NCI-H2196 (cell line): Measurements from ENCODE around the gene DCTN2.
"Not testable (repeated sequence)": the region's sequence is repeated elsewhere in the genome, so short reads cannot be mapped to it uniquely, and the experiment has no call there.

Experiments
- DNase-seq: peaks from one replicate; lab custom pipeline; 2025; ENCODE audit not compliant: unreplicated experiment; lab: John Stamatoyannopoulos, UW

Gene DCTN2

GRCh38 chr12:57528831-57529555, 18.0 kb downstream of the DCTN2 start:
- DNase-seq = no peak

DNA sequence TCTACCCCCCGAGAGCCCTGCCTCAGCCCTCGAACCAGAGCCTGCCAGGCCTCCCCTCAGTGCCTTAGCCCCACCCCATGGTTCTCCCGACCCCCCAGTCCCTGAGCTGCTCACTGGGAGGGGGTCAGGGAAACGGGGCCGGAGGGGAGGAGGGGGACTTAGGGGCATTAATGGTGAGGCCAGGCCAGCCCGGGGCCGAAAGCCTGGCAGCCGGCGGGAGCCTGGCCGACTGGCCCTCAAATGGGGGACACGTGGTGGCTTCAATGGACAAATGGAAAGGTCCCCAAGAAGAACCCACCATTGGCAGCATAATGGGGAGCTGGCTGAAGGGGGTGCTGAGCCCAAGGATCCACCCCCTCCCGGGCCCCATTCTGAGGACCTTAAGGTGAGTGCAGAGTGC, 18.8 kb downstream of the DCTN2 start:
- DNase-seq = no peak

DNA sequence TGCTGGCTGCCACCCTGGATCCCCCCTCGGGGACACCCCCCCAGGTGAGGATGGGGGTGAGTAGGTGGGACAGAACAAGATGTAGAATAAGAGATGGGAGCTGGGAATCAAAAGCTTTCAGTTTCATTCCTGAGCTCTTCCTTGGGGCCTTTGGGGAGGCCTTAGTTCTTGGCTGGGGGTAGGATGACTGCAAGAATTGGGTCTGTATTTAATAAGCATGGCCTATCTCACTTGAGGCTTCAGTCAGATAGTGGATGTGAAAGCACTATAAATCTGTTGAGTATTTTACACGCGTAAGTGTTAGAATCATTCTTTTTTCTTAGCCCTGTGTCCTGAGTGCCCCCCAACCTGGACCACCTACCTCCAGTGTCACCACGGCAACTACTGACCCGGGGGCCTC, 19.8 kb downstream of the DCTN2 start:
- no peak for DNase-seq

GRCh38 chr12:57526477-57527126, 20.4 kb downstream of the DCTN2 start:
- DNase-seq = no peak

- DNase-seq = no peak
These were observed 21.2 kb downstream of the DCTN2 start for GRCh38 chr12:57525615-57526383.

DNA sequence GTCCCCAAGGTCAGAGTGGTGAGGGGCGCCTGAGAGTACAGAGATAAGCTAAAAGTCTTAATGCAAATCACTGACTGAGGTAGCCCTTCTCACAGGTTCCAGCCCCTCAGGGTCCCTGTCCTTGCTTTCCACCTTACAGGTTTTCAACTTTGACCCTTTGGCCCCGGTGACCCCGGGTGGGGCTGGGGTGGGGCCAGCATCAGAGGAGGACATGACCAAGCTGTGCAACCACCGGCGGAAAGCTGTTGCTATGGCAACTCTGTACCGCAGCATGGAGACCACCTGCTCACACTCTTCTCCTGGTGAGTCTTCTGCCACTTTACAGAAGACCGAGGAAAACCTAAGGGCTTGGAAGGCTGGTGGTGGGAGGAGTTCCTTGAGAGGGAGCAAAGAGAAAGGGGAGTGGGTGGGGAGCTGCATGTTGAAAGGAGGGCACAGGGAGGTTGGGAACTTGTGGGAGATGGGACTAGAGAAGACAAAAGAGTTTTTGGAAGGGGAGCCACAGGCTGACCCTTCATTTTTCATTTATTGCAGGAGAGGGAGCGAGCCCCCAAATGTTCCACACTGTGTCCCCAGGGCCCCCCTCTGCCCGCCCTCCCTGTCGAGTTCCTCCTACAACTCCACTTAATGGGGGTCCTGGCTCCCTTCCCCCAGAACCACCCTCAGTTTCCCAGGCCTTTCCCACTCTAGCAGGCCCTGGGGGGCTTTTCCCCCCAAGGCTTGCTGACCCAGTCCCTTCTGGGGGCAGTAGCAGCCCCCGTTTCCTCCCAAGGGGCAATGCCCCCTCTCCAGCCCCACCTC, 22.0 kb downstream of the DCTN2 start:
- no peak for DNase-seq

- no peak for DNase-seq
These were observed 23.0 kb downstream of the DCTN2 start for GRCh38 chr12:57523706-57524614.

DNA sequence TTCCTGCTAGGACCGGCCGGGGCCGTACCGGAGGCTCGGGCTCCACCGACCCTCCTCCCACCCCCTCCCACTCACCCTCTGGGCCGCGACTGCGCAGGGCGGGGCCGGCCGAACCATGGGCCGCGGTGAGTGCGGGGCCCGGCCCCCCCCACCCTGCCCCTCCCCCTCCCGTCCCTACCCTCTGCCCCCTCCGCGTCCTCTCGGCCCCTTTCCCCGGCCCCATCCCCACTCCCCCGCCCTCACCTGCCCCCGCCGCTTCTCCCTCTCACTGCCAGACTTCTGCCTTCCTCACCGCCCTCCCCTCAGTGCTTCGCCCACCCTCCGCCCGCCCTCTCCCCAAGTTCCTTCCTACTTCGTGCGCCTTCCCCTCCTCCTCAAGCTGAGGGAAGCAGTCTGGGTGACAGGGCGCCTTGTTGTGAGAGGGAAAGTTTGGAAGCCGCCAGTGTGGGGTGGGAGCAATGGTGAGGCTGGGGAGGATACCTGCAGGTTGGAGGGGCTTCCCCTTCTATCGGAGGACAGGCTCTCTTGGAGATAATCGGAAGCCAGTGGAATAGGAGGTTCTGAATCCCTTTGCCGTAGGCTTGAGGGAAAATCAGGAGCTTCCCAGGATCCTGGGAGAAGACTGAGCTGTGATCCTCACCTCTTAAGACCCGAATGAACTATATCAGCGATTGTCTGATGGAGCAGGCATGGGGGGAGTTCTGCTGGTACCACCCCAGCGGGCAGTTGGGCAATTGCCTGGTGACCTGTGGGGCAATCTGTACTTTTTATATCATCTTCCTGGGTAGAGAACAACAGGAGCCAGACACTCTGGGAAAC, 23.9 kb downstream of the DCTN2 start:
- DNase-seq = no peak

DNA sequence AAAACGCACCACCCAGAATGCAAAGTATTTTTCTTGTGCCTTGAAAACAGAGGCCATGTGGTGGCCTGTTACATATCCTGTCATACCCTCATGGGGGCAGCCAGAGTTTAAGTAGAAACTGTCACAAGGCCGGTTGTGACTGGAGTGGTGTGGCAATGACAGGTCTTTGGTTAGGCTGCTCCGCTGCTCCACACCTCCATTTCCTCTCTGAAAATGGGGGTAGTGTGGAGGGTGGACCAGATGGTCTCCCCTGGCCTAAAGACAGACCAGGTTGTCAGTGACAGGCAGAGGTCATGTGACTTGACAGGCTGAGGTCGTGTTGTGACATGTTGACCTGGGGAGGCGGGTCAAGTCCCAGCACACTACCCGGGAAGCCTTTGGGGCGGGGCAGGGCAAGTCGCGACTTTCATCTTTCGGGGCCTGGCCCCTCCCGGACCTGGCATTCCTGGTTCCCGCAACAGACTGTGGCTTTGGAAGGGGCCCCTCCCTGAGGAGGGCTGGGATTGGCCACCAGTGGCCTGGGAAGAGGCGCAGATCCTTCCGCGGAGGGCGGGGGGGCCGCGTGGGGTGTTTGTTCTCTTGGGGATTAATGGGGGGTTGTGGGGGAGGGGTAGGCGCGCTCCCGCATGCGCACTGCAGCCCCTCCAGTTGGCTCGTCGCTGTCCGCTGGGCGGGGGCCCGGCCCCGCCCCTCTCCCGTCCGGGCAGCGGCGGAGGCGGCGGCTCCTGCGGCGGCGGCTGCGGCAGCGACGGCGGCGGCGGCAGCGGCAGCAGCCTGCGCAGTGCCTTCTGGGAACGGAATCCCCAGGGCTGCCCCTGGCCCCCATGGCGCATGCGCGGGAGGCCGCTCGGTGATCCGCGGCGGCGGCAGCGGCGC, 24.7 kb downstream of the DCTN2 start, which contains the start of gene MBD6:
TSS of gene MBD6 (plus strand) at position 814 of the 876 bp plus-strand sequence. CDS start 1,480 bp downstream, outside the sequence.
- DNase-seq = peak; percentile 87

DNA sequence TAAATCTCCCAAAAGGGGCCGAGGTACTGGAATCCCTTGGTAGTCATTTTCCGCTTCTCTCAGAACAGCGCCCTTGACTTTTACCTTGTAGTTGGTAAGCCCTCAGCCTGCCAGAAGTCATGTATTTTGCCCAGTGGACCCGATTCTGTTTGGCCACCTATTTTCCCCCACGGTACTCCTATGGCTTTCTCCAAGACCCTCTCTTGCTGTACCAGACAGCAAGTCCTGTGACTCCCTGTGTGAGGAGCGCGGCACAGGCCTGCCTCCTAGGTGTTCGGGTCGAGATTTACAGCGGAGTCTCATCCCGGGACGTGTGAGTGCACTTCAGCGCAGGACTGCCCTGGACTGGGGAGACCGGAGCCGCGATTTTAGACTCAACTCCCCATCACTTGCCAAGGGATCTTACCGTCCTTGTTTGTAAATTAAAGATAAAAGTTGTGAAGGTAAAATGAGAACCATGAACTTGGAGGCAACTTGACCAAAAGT, 25.4 kb downstream of the DCTN2 start:
- no peak for DNase-seq

GRCh38 chr12:57520053-57520818, 26.8 kb downstream of the DCTN2 start, which contains the start of gene DDIT3:
TSS of gene DDIT3 (minus strand) at chr12:57520514. CDS start at chr12:57517406, 3,108 bp downstream.
- DNase-seq = peak; percentile 99

DNA sequence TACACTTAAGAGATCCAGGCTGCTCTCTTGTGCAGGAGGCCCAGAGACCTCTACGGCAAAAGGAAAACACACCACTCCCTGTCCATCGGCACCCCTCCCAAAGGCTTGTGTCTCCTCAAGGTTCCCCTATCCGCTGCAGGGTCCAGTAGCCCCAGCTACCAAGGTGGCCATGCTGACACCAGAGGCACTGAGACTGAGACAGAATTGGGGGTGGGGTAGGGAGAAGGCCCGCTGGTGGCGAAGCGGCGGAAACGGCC, 27.3 kb downstream of the DCTN2 start:
- DNase-seq = no peak

DNA sequence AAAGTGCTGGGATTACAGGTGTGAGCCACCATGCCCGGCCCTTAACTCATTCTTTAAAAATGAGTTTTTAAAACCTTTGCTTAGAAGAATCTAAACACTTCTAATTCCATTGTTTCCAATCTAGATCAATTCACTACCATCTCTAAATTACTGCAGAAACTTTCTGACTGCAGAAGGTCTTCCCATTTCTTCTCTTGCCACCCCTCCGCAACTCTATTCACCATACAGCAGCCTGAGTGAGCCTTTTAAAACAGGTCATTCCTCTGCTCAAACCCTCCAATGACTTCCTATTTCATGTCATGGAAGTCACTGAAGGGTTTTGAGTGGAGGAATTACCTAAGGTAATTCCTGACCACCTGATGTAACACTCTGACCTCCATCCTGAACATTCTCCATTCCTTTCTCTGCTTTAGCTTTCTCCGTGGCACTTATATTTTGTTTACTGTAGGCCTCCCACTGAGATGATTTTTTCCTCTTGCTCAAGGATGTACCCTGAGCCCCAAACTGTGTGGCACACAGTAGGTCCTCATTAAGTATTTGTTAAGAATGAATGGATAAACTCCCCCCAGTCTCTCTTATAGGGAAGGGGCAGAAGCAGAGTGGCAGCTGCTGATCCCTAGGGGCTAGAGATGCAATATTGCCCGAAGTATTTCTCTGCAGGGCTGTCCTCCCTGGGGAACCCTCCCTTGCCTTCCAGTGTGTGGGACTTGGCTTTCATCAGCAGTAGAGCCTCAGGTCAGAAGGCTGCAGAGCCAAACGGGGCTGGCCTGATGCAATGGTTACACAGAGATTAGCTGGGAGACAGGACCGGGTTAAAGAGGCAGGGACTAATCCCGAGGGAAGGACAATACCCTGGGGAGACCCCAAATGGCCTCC, 27.8 kb downstream of the DCTN2 start:
- no peak for DNase-seq

- no peak for DNase-seq
These were observed 28.6 kb downstream of the DCTN2 start for GRCh38 chr12:57518176-57518919.

DNA sequence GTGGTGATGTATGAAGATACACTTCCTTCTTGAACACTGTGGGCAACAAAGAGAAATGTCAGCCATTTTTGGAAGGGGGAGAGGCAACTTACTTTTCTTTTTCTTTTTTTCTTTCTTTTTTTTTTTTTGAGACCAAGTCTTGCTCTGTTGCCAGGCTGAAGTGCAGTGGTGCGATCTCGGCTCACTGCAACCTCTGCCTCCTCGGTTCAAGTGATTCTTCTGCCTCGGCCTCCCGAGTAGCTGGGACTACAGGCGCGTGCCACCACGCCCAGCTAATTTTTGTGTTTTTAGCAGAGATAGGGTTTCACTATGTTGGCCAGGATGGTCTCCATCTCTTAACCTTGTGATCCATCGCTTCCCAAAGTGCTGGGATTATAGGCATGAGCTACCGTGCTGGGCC, 29.3 kb downstream of the DCTN2 start:
- DNase-seq = not testable (repeated sequence)

- DNase-seq = no peak
These were observed 29.8 kb downstream of the DCTN2 start for GRCh38 chr12:57517187-57517586.
